ENCODE results near the gene MGMT. TPM values are rescaled to one million over a fixed set of nuclear protein-coding genes. Genes with fewer than 3 reads are reported as not detected.

The MGMT gene
- polyA plus RNA-seq, 3 donors = 9.5 to 23.5 (median 17.5) TPM

DNA sequence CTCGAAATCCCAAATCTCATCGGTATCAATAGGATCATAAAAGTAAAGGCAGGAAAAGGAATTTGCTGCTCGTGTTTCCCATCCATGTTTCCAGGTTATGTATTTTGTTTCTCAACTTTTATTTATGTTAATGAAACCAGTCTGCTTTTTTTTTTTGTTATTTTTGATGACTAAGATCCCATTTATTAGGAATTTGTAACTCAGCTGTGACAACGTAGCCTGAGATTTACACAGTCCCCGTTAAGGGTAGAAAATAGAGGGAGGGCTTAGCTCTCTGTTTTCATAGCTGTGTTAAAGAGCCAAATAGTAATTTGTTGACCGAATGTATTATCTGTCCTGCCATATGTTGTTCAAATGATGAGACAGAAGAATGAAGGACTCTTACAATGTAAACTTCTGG is 164.0 kb downstream of the MGMT start:
- no peak for DNase-seq
- H3K36me3 Mint-ChIP-seq = peaks cover 0 to 5% of the 10 kb centered on the region in 2 donors
- WGBS (ENCODE audit: insufficient coverage) = 90% methylated on average over 2 of the region's 6 CpGs

DNA sequence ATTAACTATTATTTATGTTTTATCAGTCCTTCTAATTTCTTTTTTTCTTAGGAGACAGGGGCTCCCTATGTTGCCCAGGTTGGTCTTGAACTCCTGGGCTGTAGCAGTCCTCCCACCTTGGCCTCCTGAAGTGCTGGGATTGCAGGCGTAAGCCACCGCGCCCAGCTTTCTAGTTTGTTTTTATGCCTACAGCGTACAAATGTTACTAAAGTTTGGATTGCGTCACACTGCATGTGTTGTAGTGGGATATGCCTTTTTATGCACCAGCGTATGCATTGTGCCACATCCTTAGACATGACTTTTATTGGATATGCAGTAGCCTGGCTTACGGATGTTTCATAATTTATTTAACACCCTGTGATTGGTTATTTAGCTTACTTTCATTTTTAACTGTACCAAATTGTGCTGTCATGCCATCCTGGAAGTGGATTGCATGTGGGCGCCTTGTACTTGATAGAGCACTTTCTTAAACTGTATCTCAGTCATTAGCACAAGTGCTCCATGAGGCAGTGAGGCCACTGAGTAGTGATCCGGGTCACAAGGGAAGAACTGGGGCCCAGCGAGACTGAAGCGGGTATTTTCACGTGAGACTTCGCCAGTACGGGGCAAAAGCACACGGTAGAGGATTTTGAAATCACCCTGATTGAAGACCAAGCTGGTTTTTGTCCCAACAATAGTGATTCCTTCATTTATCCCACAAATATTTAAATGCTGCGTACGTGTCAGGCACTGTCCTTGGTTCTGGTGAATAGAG is 165.0 kb downstream of the MGMT start:
- H3K9me3 Mint-ChIP-seq = peaks cover 15 to 34% (median 23%) of the 10 kb centered on the region in 7 donors
- DNase-seq = no peak

More for the DNA sequence above, 164.0 kb downstream of the MGMT start:
- no peak overlapping the region for H3K27ac ChIP-seq (ENCODE audit: low read depth in 1 of 2, low read length in 2 of 2)
- no peaks in the 10 kb centered on the region for H3K79me2 ChIP-seq (ENCODE audit: insufficient read depth, low read length)
- H3K27me3 ChIP-seq (ENCODE audit: control insufficient read depth in 2 of 2, insufficient read depth in 2 of 2, low read length in 2 of 2) = no peaks in the 10 kb centered on the region
- no peak overlapping the region for H3K9ac ChIP-seq (ENCODE audit: insufficient read depth, low read length, poor library complexity, severe bottlenecking)
- H3K4me1 ChIP-seq (ENCODE audit: control insufficient read depth in 1 of 2, insufficient read depth in 2 of 2, low read length in 2 of 2) = no peaks in the 10 kb centered on the region
- H3K36me3 ChIP-seq (replicated peaks in 1 of 2; ENCODE audit: control insufficient read depth in 1 of 2, insufficient read depth in 2 of 2, low read length in 2 of 2) = no peaks in the 10 kb centered on the region
- no peak overlapping the region for H3K4me3 ChIP-seq (replicated peaks in 1 of 3; ENCODE audit: low read depth in 2 of 3, low read length in 3 of 3)
- no peak overlapping the region for H2AFZ ChIP-seq (ENCODE audit: insufficient read depth, low read depth, low read length, poor library complexity, severe bottlenecking)
- H4K20me1 ChIP-seq (ENCODE audit: insufficient read depth, low read length) = no peaks in the 10 kb centered on the region
- Mint-ChIP-seq H3K27me3 (ENCODE audit: low read depth in 3 of 3) (no peaks in the 10 kb centered on the region), H3K4me3 (no peak overlapping the region), H3K4me1 (peaks cover 10% of the 10 kb centered on the region), H3K9me3 (peaks cover 15 to 34% (median 23%) of the 10 kb centered on the region in 7 donors), H3K27ac (no peak overlapping the region)
- H3K4me2 ChIP-seq (replicated peaks; ENCODE audit: extremely low read depth, low read length, poor library complexity, severe bottlenecking) = no peak overlapping the region
- intact Hi-C loops (cut with micrococcal nuclease) = no loop called here
- TF ChIP-seq, protein P1, sequence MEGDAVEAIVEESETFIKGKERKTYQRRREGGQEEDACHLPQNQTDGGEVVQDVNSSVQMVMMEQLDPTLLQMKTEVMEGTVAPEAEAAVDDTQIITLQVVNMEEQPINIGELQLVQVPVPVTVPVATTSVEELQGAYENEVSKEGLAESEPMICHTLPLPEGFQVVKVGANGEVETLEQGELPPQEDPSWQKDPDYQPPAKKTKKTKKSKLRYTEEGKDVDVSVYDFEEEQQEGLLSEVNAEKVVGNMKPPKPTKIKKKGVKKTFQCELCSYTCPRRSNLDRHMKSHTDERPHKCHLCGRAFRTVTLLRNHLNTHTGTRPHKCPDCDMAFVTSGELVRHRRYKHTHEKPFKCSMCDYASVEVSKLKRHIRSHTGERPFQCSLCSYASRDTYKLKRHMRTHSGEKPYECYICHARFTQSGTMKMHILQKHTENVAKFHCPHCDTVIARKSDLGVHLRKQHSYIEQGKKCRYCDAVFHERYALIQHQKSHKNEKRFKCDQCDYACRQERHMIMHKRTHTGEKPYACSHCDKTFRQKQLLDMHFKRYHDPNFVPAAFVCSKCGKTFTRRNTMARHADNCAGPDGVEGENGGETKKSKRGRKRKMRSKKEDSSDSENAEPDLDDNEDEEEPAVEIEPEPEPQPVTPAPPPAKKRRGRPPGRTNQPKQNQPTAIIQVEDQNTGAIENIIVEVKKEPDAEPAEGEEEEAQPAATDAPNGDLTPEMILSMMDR (IDR thresholded peaks at IDR 0.05) = no peak
- peaks cover 37 to 38% of the 10 kb centered on the region in 2 donors for H3K9me3 ChIP-seq (replicated peaks in 1 of 2; ENCODE audit: control insufficient read depth in 1 of 2, insufficient read depth in 1 of 2, low read length in 2 of 2)

More for the DNA sequence above, 165.0 kb downstream of the MGMT start:
- Histone ChIP-seq H3K27ac (ENCODE audit: low read depth in 1 of 2, low read length in 2 of 2) (no peak overlapping the region), H3K79me2 (ENCODE audit: insufficient read depth, low read length) (no peaks in the 10 kb centered on the region), H3K4me3 (replicated peaks in 1 of 3; ENCODE audit: low read depth in 2 of 3, low read length in 3 of 3) (no peak overlapping the region), H3K36me3 (replicated peaks in 1 of 2; ENCODE audit: control insufficient read depth in 1 of 2, insufficient read depth in 2 of 2, low read length in 2 of 2) (no peaks in the 10 kb centered on the region), H4K20me1 (ENCODE audit: insufficient read depth, low read length) (no peaks in the 10 kb centered on the region), H3K9ac (ENCODE audit: insufficient read depth, low read length, poor library complexity, severe bottlenecking) (no peak overlapping the region), H3K4me2 (replicated peaks; ENCODE audit: extremely low read depth, low read length, poor library complexity, severe bottlenecking) (no peak overlapping the region), H3K9me3 (replicated peaks in 1 of 2; ENCODE audit: control insufficient read depth in 1 of 2, insufficient read depth in 1 of 2, low read length in 2 of 2) (peaks cover 37 to 38% of the 10 kb centered on the region in 2 donors), H3K27me3 (ENCODE audit: control insufficient read depth in 2 of 2, insufficient read depth in 2 of 2, low read length in 2 of 2) (no peaks in the 10 kb centered on the region), H2AFZ (ENCODE audit: insufficient read depth, low read depth, low read length, poor library complexity, severe bottlenecking) (no peak overlapping the region), H3K4me1 (ENCODE audit: control insufficient read depth in 1 of 2, insufficient read depth in 2 of 2, low read length in 2 of 2) (no peaks in the 10 kb centered on the region)
- peaks cover 1 to 6% of the 10 kb centered on the region in 2 donors for H3K36me3 Mint-ChIP-seq
- H3K27me3 Mint-ChIP-seq (ENCODE audit: low read depth in 3 of 3) = no peaks in the 10 kb centered on the region
- TF ChIP-seq, protein P1 (IDR thresholded peaks at IDR 0.05) = no peak
- no peak overlapping the region for H3K27ac Mint-ChIP-seq
- peaks cover 7% of the 10 kb centered on the region for H3K4me1 Mint-ChIP-seq
- intact Hi-C loops (cut with micrococcal nuclease) = no loop called here
- no peak overlapping the region for H3K4me3 Mint-ChIP-seq
- WGBS (ENCODE audit: insufficient coverage) = 96% methylated on average over 13 of the region's 17 CpGs

All from CD14-positive monocyte (primary cell).